GM19463 (cell line): ENCODE measurements around the gene XPO1.

Experiments used
- ATAC-seq: cut with Tn5 transposase; IDR thresholded peaks from one replicate; pipeline ENCODE4 v1.9.1; 2021; ENCODE audit warnings: mild to moderate bottlenecking, moderate library complexity; ENCODE audit not compliant: unreplicated experiment

XPO1 gene

GRCh38 chr2:61437170-61437569 lies 101.0 kb downstream of the XPO1 start:
- no peak for ATAC-seq

- no peak for ATAC-seq
Observed at GRCh38 chr2:61436092-61436491, 102.1 kb downstream of the XPO1 start.

DNA sequence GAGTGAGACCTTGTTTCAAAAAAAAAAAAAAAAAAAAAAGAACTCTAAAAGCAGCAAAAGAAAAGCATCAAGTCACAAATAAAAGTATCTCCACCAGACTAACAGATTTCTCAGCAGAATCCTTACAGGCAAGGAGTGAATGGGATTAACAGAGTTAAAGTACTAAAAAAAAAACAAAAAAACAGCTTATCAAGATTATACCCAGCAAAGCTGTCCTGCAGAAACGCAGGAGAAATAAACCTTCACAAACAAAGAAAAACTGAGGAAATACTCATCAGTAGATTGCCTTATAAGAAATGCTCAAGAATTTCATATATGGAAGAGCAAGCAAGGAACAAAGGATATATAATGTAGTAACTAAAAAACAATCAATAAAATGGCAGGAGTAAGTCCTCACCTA lies 102.9 kb downstream of the XPO1 start:
- ATAC-seq, result no peak

DNA sequence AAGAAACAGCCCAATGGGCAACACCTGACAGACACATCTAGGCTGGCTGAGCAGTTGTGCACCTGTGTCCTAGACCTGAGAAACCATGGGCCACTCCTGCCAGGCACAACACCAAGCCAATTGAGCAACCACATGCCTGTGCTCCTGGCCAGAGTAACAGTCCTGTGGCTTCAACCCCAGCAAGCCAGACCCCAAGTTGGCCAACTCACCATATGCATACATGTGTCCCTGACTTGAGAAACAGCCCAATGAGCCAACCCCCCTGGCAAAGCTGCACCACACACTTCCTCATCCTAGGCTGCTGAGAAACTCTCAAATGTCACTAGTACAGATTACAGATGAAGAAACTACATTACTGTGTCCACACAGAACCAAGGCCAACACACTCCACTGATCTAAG lies 103.8 kb downstream of the XPO1 start:
- peak; percentile 50 for ATAC-seq

GRCh38 chr2:61433606-61434005 lies 104.5 kb downstream of the XPO1 start:
- no peak for ATAC-seq

DNA sequence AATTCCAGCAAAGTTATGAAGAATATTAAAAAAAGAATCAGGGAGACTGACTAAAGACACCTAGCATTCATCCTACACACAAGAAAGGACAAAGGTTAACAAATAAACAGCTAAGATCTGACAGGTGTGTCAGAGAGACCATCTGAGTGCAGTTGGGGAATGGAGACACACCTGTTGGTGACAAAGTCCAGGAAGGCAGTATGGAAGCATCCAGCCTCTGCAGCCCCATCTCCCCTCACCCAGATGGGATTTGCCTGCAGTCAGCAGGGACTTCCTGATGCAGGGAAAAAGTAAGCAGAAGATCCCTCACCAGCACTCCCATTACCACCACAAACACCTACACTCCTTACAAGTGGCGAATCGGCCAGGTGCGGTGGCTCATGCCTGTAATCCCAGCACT lies 105.2 kb downstream of the XPO1 start:
- no peak for ATAC-seq

- ATAC-seq, result no peak
Observed at GRCh38 chr2:61431345-61431744, 106.8 kb downstream of the XPO1 start.
